ENCODE results near the gene SLC25A21.
"Not testable (repeated sequence)": the region's sequence is repeated elsewhere in the genome, so short reads cannot be mapped to it uniquely, and the experiment has no call there.

The SLC25A21 gene

GRCh38 chr14:36986407-36986806, 186.0 kb downstream of the SLC25A21 start:
- DNase-seq (ENCODE audit: low read depth, low spot score), result no peak

GRCh38 chr14:36981832-36982529, 190.4 kb downstream of the SLC25A21 start:
- no peak for DNase-seq (ENCODE audit: low read depth, low spot score)

GRCh38 chr14:36980413-36980812, 192.0 kb downstream of the SLC25A21 start:
- DNase-seq (ENCODE audit: low read depth, low spot score), result not testable (repeated sequence)

- no peak for DNase-seq (ENCODE audit: low read depth, low spot score)
Measured at GRCh38 chr14:36979863-36980262, 192.5 kb downstream of the SLC25A21 start.

- DNase-seq (ENCODE audit: low read depth, low spot score), result no peak
Measured at GRCh38 chr14:36976571-36977023, 195.8 kb downstream of the SLC25A21 start.

- DNase-seq (ENCODE audit: low read depth, low spot score), result no peak
Measured at GRCh38 chr14:36975834-36976233, 196.6 kb downstream of the SLC25A21 start.

GRCh38 chr14:36974985-36975384, 197.4 kb downstream of the SLC25A21 start:
- DNase-seq (ENCODE audit: low read depth, low spot score), result no peak

GRCh38 chr14:36973806-36974442, 198.5 kb downstream of the SLC25A21 start:
- DNase-seq (ENCODE audit: low read depth, low spot score), result peak; percentile 39

GRCh38 chr14:36971263-36971855, 201.0 kb downstream of the SLC25A21 start:
- DNase-seq (ENCODE audit: low read depth, low spot score), result no peak

- no peak for DNase-seq (ENCODE audit: low read depth, low spot score)
Measured at GRCh38 chr14:36967892-36968555, 204.4 kb downstream of the SLC25A21 start.

GRCh38 chr14:36955967-36956366, 216.4 kb downstream of the SLC25A21 start:
- no peak for DNase-seq (ENCODE audit: low read depth, low spot score)

- no peak for DNase-seq (ENCODE audit: low read depth, low spot score)
Measured at GRCh38 chr14:36955376-36955775, 217.0 kb downstream of the SLC25A21 start.

- peak; percentile 14 for DNase-seq (ENCODE audit: low read depth, low spot score)
Measured at GRCh38 chr14:36952689-36953088, 219.7 kb downstream of the SLC25A21 start.

GRCh38 chr14:36951380-36951911, 221.0 kb downstream of the SLC25A21 start:
- DNase-seq (ENCODE audit: low read depth, low spot score), result no peak

GRCh38 chr14:36950812-36951211, 221.6 kb downstream of the SLC25A21 start:
- no peak for DNase-seq (ENCODE audit: low read depth, low spot score)

- no peak for DNase-seq (ENCODE audit: low read depth, low spot score)
Measured at GRCh38 chr14:36949371-36949770, 223.0 kb downstream of the SLC25A21 start.

GRCh38 chr14:36948157-36948859, 224.1 kb downstream of the SLC25A21 start:
- DNase-seq (ENCODE audit: low read depth, low spot score), result no peak

GRCh38 chr14:36947362-36947761, 225.0 kb downstream of the SLC25A21 start:
- DNase-seq (ENCODE audit: low read depth, low spot score), result no peak

GRCh38 chr14:36946872-36947271, 225.5 kb downstream of the SLC25A21 start:
- DNase-seq (ENCODE audit: low read depth, low spot score), result no peak

- DNase-seq (ENCODE audit: low read depth, low spot score), result no peak
Measured at GRCh38 chr14:36944307-36945010, 227.9 kb downstream of the SLC25A21 start.

Data from astrocyte of the hippocampus (primary cell).